ENCODE measurements around the gene MGAT5.

Gene MGAT5

DNA sequence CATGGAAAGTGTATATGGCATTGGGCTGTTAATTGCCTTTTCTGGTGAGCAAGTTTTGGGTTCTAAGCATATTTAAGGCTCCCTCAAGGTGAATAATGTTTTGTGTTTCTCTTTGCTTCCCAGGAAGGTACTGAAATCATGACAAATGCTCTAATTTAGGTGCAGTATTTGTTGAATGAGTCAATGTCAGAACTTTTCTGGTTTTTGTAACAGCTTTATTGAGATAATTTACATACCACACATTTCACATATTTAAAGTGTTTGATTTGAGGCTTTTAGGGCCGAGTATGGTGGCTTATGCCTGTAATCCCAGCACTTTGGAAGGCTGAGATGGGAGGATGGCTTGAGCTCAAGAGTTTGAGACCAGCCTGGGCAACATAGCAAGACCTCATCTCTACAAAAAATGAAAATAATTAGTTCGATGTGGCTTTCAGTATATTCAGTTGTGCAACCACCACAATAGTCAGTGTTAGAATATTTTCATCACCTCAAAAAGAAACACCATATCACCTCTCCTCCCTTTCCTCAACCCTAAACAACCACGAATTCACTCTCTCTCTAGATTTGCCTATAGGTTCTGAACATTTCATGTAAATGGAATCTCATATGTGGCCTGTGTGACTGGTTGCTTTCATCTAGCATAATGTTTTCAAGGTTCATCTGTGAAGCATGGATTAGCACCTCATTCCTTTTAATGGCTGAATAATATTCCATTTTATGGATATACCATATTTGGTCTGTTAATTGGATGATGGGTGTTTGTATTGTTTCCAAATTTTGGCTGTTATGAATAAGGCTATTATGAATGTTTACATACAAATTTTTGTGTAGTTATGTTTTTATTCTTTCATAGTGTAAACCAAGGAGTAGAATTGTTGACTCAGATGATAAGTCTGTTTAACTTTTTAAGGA is 54.9 kb downstream of the MGAT5 start:
- no peak for DNase-seq

- no peak for DNase-seq
These were observed 56.5 kb downstream of the MGAT5 start for GRCh38 chr2:134310107-134311079.

- DNase-seq: peak; percentile 20
These were observed 58.6 kb downstream of the MGAT5 start for GRCh38 chr2:134312482-134312881.

GRCh38 chr2:134314202-134314601 is 60.3 kb downstream of the MGAT5 start:
- DNase-seq: no peak

DNA sequence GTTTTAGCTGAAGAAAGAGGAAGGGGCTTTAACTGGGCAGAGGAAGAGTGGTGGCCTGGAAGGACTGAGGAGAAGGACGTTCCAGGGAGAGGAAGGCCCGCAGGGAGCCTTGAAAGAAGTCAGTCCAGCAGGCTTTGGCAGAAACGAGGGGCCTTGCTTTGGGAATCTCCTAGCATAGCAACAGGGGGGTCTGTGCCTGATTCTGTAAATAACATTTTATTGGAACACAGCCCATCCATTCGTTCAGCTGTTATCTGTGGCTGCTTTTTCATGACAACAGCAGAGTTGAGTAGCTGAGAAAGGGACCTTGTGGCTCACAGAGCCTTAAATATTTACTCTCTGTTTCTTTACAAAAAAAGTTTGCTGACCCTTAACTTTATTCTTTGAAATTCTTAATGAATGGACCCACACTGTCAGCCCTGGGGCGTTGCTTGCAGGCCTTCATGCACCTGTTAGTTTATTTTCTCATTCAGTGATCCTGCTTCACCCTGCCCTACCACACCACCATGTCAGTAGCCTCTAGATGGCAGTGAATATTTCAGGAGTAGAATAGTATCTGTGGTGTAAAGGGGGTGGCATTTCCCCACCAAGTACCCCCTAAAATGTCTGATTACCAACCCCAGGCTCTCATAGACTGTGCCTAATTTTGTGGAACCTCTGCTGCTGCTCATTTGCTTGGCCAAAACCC is 61.0 kb downstream of the MGAT5 start:
- no peak for DNase-seq

GRCh38 chr2:134315471-134315870 is 61.6 kb downstream of the MGAT5 start:
- DNase-seq: no peak

GRCh38 chr2:134319596-134320254 is 65.9 kb downstream of the MGAT5 start:
- no peak for DNase-seq

DNA sequence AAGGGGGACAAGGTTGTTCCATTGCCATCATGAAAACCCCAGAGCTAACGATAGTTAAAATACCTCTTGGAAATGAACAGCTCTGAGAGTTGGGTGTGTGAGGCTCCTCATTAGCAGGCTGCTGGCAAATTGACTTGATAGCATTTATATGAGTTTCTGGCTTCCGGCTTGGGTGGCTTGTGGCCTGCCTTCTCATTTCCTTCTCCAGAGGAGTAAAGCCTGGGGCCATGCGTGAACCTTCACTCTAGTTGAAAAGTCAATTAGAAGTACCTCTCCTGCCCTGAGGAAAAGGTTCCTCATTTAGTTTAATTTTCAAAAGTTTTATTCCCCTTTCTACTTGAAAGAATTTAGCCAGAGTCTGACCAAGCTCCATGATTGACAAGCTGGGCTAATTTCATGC is 67.1 kb downstream of the MGAT5 start:
- peak; percentile 28 for DNase-seq

DNA sequence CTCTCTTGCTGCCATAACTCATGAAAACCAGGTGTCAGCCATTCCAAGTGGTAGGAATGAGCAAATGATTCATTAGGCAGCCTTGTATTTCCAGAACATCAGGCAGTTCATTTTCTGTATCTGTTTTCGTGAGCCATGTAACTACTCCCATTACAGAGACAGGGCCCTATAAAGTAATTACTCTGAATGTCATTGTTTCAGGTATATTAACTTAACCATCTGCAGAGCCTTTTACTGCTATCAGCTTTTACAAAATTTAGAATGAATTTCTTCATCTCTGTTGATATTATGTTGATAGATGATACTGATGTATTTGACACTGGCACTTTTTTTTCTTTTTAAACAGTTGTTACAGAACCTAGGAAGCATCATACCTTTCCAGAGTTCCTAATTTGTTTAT is 69.9 kb downstream of the MGAT5 start:
- DNase-seq: no peak

GRCh38 chr2:134324430-134324829 is 70.6 kb downstream of the MGAT5 start:
- DNase-seq: no peak

GRCh38 chr2:134324947-134325346 is 71.1 kb downstream of the MGAT5 start:
- DNase-seq: no peak

- no peak for DNase-seq
These were observed 71.8 kb downstream of the MGAT5 start for GRCh38 chr2:134325696-134326095.

- no peak for DNase-seq
These were observed 73.5 kb downstream of the MGAT5 start for GRCh38 chr2:134327367-134327766.

- DNase-seq: no peak
These were observed 77.2 kb downstream of the MGAT5 start for GRCh38 chr2:134331081-134331480.

GRCh38 chr2:134333646-134334189 is 79.8 kb downstream of the MGAT5 start:
- no peak for DNase-seq

DNA sequence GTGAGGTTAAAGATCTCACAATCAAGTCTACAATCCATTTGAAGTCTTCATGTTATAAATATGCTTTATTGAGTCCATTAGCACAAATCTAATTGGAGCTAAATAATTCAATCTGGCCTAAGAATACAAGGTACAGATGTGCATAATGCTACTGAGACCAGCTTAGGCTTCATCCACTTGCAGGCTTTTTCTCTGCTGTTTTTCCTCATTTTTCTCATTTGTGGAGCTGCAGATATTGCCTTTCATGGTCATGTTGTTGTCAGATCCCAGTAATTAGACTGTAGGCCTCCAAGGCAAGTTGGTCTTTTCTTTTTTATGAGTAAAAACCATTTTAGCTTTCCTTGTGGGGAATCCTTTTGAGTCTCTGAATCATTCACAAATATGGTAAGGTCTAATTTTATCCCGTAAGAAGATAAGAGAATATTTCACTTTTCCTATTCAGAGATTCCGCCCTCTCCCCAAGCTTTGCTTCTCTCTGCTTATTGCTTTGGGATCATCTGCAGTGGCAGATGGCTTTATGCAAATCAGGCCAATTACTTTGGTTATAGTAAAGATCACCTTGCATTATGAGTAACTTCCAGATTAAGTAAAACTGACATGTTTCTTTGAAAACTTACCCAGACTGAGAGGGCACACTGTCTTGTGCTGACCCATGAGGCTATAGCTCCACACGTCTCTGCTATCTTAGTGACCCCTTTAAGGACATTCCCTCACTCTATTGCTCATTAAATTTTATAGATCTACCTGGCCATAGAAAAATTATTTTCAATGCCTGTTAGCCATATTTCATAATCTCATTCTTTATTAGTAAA is 80.9 kb downstream of the MGAT5 start:
- DNase-seq: no peak

DNA sequence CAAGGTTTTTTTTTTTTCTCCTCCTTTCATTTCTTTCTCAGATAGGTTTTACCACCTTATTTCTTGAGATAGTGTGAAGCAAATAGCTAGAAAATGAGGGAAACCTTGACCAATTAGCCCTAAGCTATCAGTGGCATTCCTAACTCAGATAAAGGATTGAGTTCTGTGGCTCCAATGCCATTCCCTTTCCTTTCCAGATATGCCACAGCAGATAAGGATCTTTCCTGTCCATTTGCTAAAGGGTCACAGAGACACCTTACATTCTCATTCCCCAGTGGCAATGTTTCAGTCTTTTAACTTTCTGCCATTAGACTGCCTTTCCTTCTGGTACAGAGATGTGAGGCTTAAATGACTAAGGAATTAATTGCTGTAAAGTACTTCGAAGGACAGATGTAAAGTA is 81.7 kb downstream of the MGAT5 start:
- DNase-seq: no peak

GRCh38 chr2:134336352-134336751 is 82.5 kb downstream of the MGAT5 start:
- DNase-seq: no peak

DNA sequence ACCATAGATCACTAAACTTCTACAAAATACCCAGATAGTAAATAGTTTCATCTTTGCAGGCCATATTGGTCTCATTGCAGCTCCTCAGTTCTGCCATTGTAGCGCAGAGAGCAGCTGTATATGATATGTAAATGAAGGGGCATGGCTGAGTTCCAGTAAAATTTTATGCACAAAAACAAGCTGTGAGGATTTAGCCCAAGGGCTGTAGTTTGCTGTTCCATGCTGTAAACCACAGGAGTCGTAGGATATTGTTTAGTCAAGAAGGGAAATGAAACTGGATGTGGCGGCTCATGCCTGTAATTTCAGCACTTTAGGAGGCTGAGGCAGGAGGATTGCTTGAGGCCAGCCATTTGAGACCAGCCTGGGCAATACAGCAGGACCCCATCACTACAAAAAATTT is 83.0 kb downstream of the MGAT5 start:
- no peak for DNase-seq

- DNase-seq: no peak
These were observed 83.8 kb downstream of the MGAT5 start for GRCh38 chr2:134337631-134338030.

DNA sequence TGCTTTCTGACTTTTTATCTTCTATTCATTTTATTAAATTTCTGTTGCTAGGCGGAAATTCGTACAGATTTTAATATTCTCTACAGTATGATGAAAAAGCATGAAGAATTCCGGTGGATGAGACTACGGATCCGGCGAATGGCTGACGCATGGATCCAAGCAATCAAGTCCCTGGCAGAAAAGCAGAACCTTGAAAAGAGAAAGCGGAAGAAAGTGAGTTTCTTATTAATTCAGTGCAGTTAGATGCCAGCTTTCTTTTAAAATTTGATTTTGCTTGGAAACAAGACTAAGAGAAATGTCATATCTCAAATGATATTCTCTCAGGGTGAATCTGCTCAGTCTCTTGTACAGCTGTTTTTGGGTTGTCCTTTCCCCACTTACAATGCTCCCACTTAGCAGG is 84.3 kb downstream of the MGAT5 start:
- no peak for DNase-seq

All from activated CD8-positive, alpha-beta memory T cell treated with anti-CD3 and anti-CD28 coated beads, Interleukin-2, amount 50 U/mL, for 4 hours (primary cell).